HG03575 (cell line): Measurements from ENCODE around the gene SLC1A7.

ENCODE experiments used
- ATAC-seq: cut with Tn5 transposase; IDR thresholded peaks from one replicate; pipeline ENCODE4 v1.9.1; 2021; ENCODE audit not compliant: unreplicated experiment, insufficient number of reproducible peaks, low FRiP score; ENCODE audit errors: extremely low read depth

Gene SLC1A7

GRCh38 chr1:53122201-53122885 lies 20.1 kb downstream of the SLC1A7 start:
- ATAC-seq = no peak

- no peak for ATAC-seq
Observed at GRCh38 chr1:53121319-53122172, 20.9 kb downstream of the SLC1A7 start.

- no peak for ATAC-seq
Observed at GRCh38 chr1:53120659-53121058, 21.8 kb downstream of the SLC1A7 start.

GRCh38 chr1:53117836-53118235 lies 24.6 kb downstream of the SLC1A7 start:
- no peak for ATAC-seq

- no peak for ATAC-seq
Observed at GRCh38 chr1:53116933-53117600, 25.4 kb downstream of the SLC1A7 start.

GRCh38 chr1:53116307-53116810 lies 26.1 kb downstream of the SLC1A7 start:
- ATAC-seq = no peak

- no peak for ATAC-seq
Observed at GRCh38 chr1:53115403-53116306, 26.8 kb downstream of the SLC1A7 start.

GRCh38 chr1:53114581-53115400 lies 27.6 kb downstream of the SLC1A7 start:
- ATAC-seq = no peak

- no peak for ATAC-seq
Observed at GRCh38 chr1:53114090-53114489, 28.3 kb downstream of the SLC1A7 start.

- ATAC-seq = no peak
Observed at GRCh38 chr1:53112861-53113260, 29.6 kb downstream of the SLC1A7 start.

GRCh38 chr1:53112271-53112774 lies 30.1 kb downstream of the SLC1A7 start:
- no peak for ATAC-seq

- ATAC-seq = no peak
Observed at GRCh38 chr1:53111693-53112092, 30.7 kb downstream of the SLC1A7 start.

- no peak for ATAC-seq
Observed at GRCh38 chr1:53111073-53111556, 31.3 kb downstream of the SLC1A7 start.

- no peak for ATAC-seq
Observed at GRCh38 chr1:53110370-53111072, 31.9 kb downstream of the SLC1A7 start.

- ATAC-seq = no peak
Observed at GRCh38 chr1:53108646-53109580, 33.5 kb downstream of the SLC1A7 start.
